Endometrial microvascular endothelial cells (primary cell): Measurements from ENCODE around the gene PACRG. TPM values are rescaled to one million over a fixed set of nuclear protein-coding genes. Genes with fewer than 3 reads are reported as not detected.

ENCODE experiments used
- in situ Hi-C: cut with HindIII; loops from 2 replicates; pipeline ENCODE4 v1.10.0; 2017; ENCODE audit warnings: low sequenced_read_pairs, low pct_unique_long_range_greater_than_20kb; ENCODE audit errors: inconsistent ontology term
- total RNA-seq: library from RNA; depleted of rRNA; stranded (reverse); fragments of >200 nt; gene quantifications from one replicate; pipeline ENCODE4 v1.2.3, GENCODE V29; 2015; ENCODE audit errors: inconsistent ontology term

PACRG gene
- total RNA-seq, 1 donor from 2014 or later, result not detected

GRCh38 chr6:163335671-163336545 is 608.1 kb downstream of the PACRG start:
- in situ Hi-C loops, result no loop called here

DNA sequence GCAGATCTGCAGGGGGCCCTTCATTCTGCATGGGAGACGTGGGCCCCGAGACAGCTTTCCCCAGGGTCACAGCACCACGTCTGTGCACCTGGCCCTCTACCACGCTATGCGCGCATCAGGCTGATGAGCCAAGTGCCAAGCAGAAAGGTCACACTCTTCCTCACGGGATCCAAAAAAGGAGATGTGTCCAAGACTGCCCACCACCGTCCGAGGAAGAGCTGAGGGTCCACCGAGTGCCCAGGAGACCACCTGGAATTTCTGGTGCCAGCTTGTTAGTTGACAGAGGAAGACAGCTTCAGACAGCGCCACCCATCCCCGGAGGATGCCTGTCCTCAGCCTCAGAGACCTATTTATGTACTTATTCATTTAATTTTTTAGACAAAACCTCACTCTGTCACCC is 609.2 kb downstream of the PACRG start:
- in situ Hi-C loops, result no loop called here

- in situ Hi-C loops, result no loop called here
Observed at GRCh38 chr6:163337958-163338357, 610.2 kb downstream of the PACRG start.

- in situ Hi-C loops, result no loop called here
Observed at GRCh38 chr6:163338671-163339405, 611.1 kb downstream of the PACRG start.

GRCh38 chr6:163339466-163339865 is 611.7 kb downstream of the PACRG start:
- in situ Hi-C loops, result no loop called here

DNA sequence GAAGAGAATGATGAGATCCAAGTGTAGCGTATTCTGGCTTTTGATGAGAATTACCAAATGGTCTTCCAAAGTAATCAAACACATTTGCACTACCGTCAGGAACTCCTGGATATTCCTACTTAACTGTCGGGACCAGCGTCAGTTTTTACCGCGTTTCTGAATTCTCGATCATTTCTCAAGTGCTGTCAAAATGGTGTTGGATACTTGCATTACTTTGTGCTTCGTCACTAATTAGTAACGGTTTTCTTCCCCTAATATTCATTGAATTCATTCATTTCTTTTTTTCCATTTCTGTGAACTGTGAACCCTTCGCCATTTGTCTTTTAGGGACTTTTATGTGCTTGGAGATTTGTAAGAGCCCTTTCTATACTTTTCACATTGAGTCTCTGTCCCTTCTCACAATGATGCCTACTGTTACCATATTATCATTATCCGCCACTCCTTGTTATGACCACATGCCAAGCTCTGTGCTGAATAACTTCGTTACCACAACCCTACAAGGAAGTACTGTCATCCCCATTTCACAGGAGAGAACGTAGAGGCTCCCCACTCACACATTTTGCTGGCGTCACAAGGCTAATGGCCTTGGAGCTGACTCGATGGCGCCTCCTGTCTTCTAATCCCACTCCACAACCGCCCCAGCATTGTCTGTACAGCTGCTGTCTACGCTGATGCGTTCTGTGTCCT is 612.6 kb downstream of the PACRG start:
- in situ Hi-C loops, result no loop called here

DNA sequence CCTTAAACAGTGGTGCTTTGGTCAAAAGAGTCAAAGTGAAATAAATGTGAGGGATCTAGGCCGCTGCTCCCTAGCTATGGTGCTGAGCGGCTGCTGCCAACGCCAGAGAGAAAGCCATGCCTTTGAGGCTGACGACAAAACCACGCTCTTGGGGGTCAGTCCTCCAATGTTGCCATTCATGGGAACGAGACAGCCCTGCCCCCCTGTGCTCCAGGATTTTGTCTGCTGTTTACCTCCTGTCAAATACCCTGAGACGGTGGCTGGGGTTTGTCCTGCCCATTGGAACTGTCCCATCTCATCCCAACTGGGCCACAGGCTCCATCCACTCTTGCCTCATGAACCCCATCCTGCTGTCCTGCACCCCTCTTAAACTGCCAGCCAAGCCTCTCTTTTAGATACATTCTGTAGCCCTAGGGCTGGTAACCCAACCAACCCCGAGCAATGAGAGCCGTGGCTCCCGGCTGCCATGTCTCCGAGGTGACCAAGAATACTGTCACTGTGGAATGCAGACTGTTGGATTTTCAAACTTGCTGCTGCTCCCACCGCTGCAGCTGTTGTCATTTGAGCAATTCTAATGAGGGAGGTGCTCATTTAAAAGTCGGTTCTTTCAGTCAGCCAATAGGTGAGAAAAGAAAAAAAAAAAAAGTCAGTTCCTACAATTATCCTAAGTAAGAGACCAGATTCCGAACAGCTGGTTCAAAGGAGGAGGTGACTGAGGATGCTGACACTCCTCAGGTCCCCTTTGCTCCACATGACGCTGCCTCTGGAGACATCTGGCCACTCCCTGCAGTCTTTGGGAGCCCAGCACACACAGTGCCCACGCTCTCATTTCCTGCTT is 613.7 kb downstream of the PACRG start:
- in situ Hi-C loops, result no loop called here

DNA sequence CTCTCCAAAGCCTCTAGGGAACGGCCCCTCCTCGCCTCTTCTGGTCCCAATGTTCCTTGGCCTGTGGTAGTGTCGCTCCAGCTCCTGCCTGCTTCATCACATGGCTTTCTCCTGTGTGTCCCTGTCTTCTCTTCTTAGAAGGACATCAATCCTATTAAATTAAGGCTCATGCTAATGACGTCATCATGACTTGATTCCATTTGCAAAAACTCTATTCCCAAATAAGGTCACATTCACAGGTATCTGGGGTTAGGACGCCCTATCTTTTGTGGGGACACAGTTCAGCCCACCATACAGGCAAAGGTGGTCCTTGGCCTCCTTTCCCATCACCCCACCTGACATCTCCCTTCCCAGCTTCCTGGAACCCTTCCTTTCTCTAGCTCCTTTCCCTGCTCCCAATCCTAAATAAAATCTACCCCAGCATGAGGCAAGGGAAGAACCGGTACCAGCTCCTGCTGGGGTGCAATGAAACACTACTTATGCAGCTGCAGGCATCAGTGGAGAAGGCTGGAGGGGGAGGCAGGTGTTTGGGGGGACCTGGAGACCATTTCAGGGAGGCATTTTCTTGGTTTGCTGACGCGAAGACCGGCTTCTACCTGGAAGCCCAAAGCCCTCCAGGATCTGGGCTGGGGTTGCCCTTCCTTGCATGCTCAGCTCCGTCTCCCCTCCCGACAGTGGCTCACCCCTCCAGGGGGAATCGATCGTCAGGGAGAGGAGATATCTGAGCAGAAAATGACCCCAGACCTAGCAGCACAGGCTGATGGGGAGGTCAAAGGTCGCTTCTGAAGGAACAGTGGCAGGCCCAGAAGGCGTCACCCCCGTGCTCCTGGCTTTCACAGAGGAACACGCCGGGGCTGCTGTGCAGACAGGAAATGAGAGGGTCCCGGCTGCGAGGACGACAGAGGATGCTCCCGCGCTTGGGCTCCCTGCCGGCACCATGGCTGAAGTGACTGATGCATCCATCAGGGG is 615.1 kb downstream of the PACRG start:
- in situ Hi-C loops, result no loop called here

DNA sequence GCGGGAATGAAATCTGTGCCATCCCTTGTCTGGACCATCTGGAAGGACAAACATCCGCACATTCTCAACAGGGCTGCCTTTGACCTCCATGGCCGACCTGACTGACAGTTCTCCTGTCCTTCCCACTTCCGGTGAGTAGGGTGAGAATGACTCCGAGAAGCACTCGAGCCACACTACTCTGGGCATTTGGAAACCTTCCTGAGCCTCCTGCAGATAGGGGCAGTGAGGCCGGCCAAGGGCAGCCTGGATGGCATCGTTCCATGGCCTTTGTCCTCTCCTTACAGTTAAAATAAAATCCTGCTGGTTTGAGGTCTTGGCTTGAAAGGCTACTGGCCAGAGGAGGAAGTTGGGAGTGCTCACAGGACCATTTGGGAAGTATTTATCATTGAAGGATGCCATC is 615.8 kb downstream of the PACRG start:
- in situ Hi-C loops, result no loop called here

DNA sequence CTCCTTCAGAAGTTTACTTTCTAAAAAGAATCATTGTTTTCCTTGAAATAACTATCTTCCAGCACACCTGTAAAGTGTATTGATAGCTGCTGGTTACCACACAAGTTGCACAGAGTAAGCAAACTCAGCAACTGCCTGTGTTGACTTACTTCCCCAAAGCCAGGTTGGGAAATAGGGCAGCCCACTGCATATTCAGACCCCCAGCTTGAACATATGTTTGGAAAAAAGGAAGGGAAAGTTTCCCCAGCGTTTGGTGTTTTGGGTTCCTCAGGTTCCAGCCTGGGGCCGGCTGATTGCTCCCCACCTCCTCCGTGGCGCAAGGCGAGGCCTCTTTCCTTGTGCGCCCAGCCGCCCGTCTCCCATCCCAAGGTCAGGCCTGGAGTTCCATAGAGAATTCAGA is 616.6 kb downstream of the PACRG start:
- in situ Hi-C loops, result no loop called here

GRCh38 chr6:163345931-163346330 is 618.2 kb downstream of the PACRG start:
- in situ Hi-C loops, result no loop called here

- in situ Hi-C loops, result no loop called here
Observed at GRCh38 chr6:163346497-163346961, 618.8 kb downstream of the PACRG start.

DNA sequence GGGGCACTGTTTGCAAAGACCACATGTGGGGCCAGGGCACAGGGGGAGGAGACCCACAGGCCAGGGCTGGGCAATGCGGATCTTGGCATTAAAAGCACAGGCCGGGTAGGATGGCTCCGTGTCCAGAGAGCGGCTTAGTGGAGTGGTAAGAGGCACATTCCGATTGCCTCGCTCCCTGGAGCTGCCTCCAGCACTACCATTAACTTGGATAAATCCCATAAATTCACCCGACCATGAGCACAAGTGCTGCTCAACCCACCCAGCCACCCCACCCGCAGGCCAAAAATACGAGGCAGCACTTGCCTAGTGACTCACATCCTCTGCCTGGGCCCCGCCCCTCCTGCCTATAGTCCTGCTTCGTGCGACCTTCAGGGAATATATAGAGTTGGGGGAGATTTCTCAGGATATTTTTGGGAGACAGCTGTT is 619.3 kb downstream of the PACRG start:
- in situ Hi-C loops, result no loop called here

DNA sequence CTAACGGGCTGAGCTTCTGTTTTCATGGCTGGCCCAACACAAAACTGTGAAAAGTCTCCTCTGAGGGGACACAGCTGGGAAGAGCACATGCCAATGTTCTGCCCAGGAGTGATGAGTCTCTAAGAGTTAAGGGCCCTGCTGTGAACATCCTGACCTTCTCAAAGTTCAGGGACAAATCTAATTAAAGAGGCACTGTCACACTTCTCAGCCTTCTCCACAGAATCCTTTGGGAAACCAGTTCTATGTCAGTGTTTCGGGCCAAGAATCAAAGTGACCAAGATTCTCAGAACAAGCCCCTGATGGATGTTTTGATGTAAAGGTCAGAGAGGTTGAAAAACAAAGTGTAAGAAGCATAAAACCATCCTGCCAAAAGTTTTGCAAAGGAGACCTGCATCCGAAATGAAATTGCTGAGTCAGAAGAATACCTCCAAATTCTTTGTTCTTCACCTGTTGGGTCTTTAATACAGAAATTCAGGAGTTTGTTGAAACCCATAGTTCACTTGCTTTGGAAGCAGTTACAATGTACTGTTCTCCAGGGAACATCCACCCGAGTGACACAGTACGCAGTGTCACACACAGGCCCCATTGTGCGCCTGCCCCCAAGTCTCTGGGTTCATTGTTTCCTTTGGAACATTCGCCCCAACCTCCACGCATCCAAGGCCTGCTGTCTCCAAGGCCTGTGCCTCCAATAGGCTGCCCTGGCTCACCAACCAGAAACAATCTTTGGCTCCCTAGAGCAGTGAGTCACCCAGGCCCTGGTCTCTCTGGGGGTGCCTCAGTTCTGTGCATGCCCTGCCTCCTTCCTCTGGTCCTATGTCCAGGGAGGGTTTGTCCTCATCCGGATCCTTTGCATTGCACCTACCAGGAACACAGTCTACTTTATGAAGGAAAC is 621.3 kb downstream of the PACRG start:
- in situ Hi-C loops, result no loop called here

DNA sequence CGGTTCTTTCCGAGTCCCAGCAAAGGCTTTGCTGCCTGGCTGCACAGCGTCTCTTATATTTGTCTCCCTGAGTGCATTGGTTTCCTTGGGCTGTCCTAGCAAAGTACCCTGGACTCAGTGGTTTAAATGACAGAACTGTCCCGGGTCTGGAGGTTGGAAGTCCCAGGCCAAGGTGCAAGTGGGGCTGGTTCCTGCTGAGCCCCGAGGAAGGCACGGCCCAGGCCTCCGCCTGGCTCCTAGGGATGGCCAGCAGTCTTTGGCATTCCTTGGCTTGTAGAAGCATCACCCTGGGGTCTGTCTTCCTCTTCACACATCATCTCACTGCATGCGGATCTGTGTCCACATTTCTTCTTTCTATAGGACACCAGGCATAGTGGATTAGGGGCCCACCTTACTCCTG is 621.9 kb downstream of the PACRG start:
- in situ Hi-C loops, result no loop called here

DNA sequence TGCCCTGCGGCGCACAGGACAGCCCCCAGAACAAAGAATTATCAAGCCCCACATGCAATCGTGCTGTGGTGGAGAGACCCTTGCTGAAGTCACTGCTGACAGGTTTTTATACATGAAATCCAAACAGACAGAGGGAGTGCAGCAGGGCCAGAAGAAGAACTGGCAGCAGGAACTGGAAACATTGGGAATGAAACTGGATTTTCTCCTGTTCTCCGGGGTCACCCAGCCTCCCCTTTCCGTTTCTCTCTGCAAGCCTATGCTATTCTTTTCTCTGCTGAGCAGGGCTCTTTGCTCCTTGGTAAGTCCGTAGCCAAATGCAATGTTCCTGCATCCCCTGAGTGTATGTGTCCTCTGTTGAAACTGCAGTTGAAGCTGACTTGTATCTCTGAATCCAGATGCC is 623.2 kb downstream of the PACRG start:
- in situ Hi-C loops, result no loop called here
